Testis (tissue), 3 donors: ENCODE measurements around the gene CAPZA2. TPM values are rescaled to one million over a fixed set of nuclear protein-coding genes. Genes with fewer than 3 reads are reported as not detected.

ENCODE experiments used
- DNase-seq: peaks from one replicate; pipeline ENCODE4 v3.0.0-alpha.2; 2019
- H3K27ac ChIP-seq, 2 donors: fragments of 200-600 bp; sonication (generic); one replicate each; pipeline ENCODE4 v1.5.1; 2019
- H3K27me3 ChIP-seq: fragments of 200-600 bp; sonication (generic); one replicate; pipeline ENCODE4 v1.5.1; 2019
- H3K36me3 ChIP-seq: fragments of 200-600 bp; sonication (generic); one replicate; pipeline ENCODE4 v1.5.1; 2017; ENCODE audit warnings: low read depth; ENCODE audit errors: missing control alignments
- H3K4me1 ChIP-seq: fragments of 200-600 bp; sonication (generic); one replicate; pipeline ENCODE4 v1.5.1; 2019
- H3K4me3 ChIP-seq, 2 donors: fragments of 200-600 bp; sonication (generic); one replicate each; pipeline ENCODE4 v1.5.1; 2017 to 2019
- H3K9me3 ChIP-seq: fragments of 200-600 bp; sonication (generic); one replicate; pipeline ENCODE4 v1.5.1; 2017
- CTCF ChIP-seq, 3 experiments: fragments of 450-650 bp in 2 of 3; fragments of 200-600 bp in 1 of 3; sonication (generic) in 1 of 3; IDR thresholded peaks; one replicate each; pipeline ENCODE4 v1.5.1; 2016 to 2019; ENCODE audit warnings: antibody characterized with exemption in 3 of 3, mild to moderate bottlenecking in 2 of 3, moderate library complexity in 1 of 3
- POLR2A ChIP-seq: fragments of 450-650 bp; IDR thresholded peaks from one replicate; pipeline ENCODE4 v1.6.1; 2017; ENCODE audit warnings: antibody characterized with exemption, mild to moderate bottlenecking, moderate library complexity
- WGBS, 2 donors: methylation state at CpG; one replicate each; pipeline ENCODE4 v1.1.5; 2018; 5-methylcytosine and 5-hydroxymethylcytosine counted together
- intact Hi-C: fragments of 100-400 bp; cut with DNase I; formaldehyde crosslinking; loops from one replicate; pipeline ENCODE4 v1.15.1; 2023; ENCODE audit warnings: low total_unique reads
- polyA plus RNA-seq: library from polyadenylated mRNA; stranded (reverse); fragments of 350-450 nt; fragmentation: Illumina TruSeq; extraction: RNeasy Lipid Tissue Mini Kit (QIAGEN cat#74804); gene quantifications from one replicate; pipeline ENCODE4 v1.2.3, GENCODE V29; 2014; ENCODE audit warnings: low read depth, low replicate concordance; ENCODE audit not compliant: insufficient read depth
- total RNA-seq, 2 donors: library from RNA; depleted of rRNA; stranded (reverse); fragments of >200 nt; gene quantifications; one replicate each; pipeline ENCODE4 v1.2.3, GENCODE V29; 2016

The CAPZA2 gene
- total and polyA plus RNA-seq, 3 donors from 2014 or later = 57.9 to 69.4 (median 69.4) TPM

- no peak for TF ChIP-seq POLR2A
- no peak for TF ChIP-seq CTCF (IDR thresholded peaks at IDR 0.05)
- H3K27me3 ChIP-seq = no peaks in the 10 kb centered on the region
- H3K4me1 ChIP-seq = no peaks in the 10 kb centered on the region
- no peak overlapping the region for H3K4me3 ChIP-seq
- no peaks in the 10 kb centered on the region for H3K9me3 ChIP-seq
- H3K27ac ChIP-seq = no peak overlapping the region
- intact Hi-C loops = no loop called here
- H3K36me3 ChIP-seq = no peaks in the 10 kb centered on the region
- no peak for DNase-seq
Observed at GRCh38 chr7:116824449-116824848, 37.9 kb upstream of the CAPZA2 start.

GRCh38 chr7:116828281-116828680, 34.1 kb upstream of the CAPZA2 start:
- Histone ChIP-seq H3K4me1 (no peaks in the 10 kb centered on the region), H3K36me3 (no peaks in the 10 kb centered on the region), H3K27me3 (no peaks in the 10 kb centered on the region), H3K27ac (no peak overlapping the region), H3K9me3 (no peaks in the 10 kb centered on the region), H3K4me3 (no peak overlapping the region)
- DNase-seq = no peak
- intact Hi-C loops = no loop called here
- no peak for TF ChIP-seq CTCF (IDR thresholded peaks at IDR 0.05)
- TF ChIP-seq POLR2A = no peak
- 93 to 95% methylated on average over 4 of the region's 4 CpGs for WGBS, 2 donors

GRCh38 chr7:116829041-116829440, 33.3 kb upstream of the CAPZA2 start:
- no peaks in the 10 kb centered on the region for H3K27me3 ChIP-seq
- WGBS, 2 donors = 81 to 82% methylated on average over 3 of the region's 3 CpGs
- DNase-seq = no peak
- TF ChIP-seq POLR2A = no peak
- TF ChIP-seq CTCF (IDR thresholded peaks at IDR 0.05) = no peak
- intact Hi-C loops = no loop called here
- H3K27ac ChIP-seq = no peak overlapping the region
- H3K4me3 ChIP-seq = no peak overlapping the region
- H3K36me3 ChIP-seq = no peaks in the 10 kb centered on the region
- H3K4me1 ChIP-seq = no peaks in the 10 kb centered on the region
- H3K9me3 ChIP-seq = no peaks in the 10 kb centered on the region

GRCh38 chr7:116829493-116829892, 32.9 kb upstream of the CAPZA2 start:
- H3K36me3 ChIP-seq = no peaks in the 10 kb centered on the region
- TF ChIP-seq POLR2A = no peak
- TF ChIP-seq CTCF (IDR thresholded peaks at IDR 0.05) = no peak
- H3K27ac ChIP-seq = no peak overlapping the region
- no peak for DNase-seq
- H3K4me1 ChIP-seq = no peaks in the 10 kb centered on the region
- intact Hi-C loops = no loop called here
- no peaks in the 10 kb centered on the region for H3K27me3 ChIP-seq
- no peak overlapping the region for H3K4me3 ChIP-seq
- no peaks in the 10 kb centered on the region for H3K9me3 ChIP-seq

GRCh38 chr7:116832692-116833091, 29.7 kb upstream of the CAPZA2 start:
- Histone ChIP-seq H3K27ac (no peak overlapping the region), H3K4me3 (no peak overlapping the region), H3K36me3 (no peaks in the 10 kb centered on the region), H3K9me3 (no peaks in the 10 kb centered on the region), H3K27me3 (no peaks in the 10 kb centered on the region), H3K4me1 (no peaks in the 10 kb centered on the region)
- WGBS, 2 donors = 76 to 84% methylated on average over 2 of the region's 2 CpGs
- DNase-seq = no peak
- TF ChIP-seq POLR2A = no peak
- intact Hi-C loops = no loop called here
